Caco-2 (cell line): ENCODE data around the gene NDUFA11. TPM values are rescaled to one million over a fixed set of nuclear protein-coding genes. Genes with fewer than 3 reads are reported as not detected.

ENCODE experiments used
- BruUV-seq: library from RNA; stranded (reverse); fragments of 400-500 nt; replicated peaks from 2 replicates; lab custom pipeline; 2021; lab: Mats Ljungman, UMichigan
- CTCF ChIA-PET: fragments of 300-600 bp; sonication (Branson Sonifier 250); formaldehyde crosslinking; loops from one replicate; lab custom pipeline; 2022; ENCODE audit warnings: antibody characterized with exemption; lab: Charles Lee
- POLR2A ChIA-PET: fragments of 300-600 bp; sonication (Branson Sonifier 250); formaldehyde crosslinking; loops from one replicate; lab custom pipeline; 2022; ENCODE audit warnings: antibody characterized with exemption; lab: Charles Lee
- DNase-seq, 2 experiments: peaks; one replicate each; pipeline versions ENCODE4 v3.0.0 to v3.0.0-alpha.2; 2020 to 2022
- H3K27me3 ChIP-seq: replicated peaks from 2 replicates; pipeline ENCODE4 v1.6.0; 2011; ENCODE audit warnings: low read length; ENCODE audit not compliant: control insufficient read depth, insufficient read depth
- H3K36me3 ChIP-seq: 2 replicates; pipeline ENCODE4 v1.5.1; 2011; ENCODE audit warnings: low read length; ENCODE audit not compliant: control insufficient read depth, insufficient read depth
- H3K4me1 ChIP-seq: fragments of 250-450 bp; sonication (Bioruptor Pico); 2 replicates; pipeline ENCODE4 v1.5.1; 2020; ENCODE audit warnings: mild to moderate bottlenecking
- H3K4me3 ChIP-seq: 2 replicates; pipeline ENCODE4 v1.5.1; 2011; ENCODE audit warnings: low read depth, mild to moderate bottlenecking, control low read depth, low read length
- H3K9me3 ChIP-seq: fragments of 250-450 bp; sonication (Bioruptor Pico); 2 replicates; pipeline ENCODE4 v1.5.1; 2020; ENCODE audit warnings: mild to moderate bottlenecking, moderate library complexity
- H3K27ac Mint-ChIP-seq: one replicate; pipeline ENCODE4 v1.8.0; 2022; ENCODE audit warnings: mixed read lengths; ENCODE audit not compliant: unreplicated experiment
- H3K27me3 Mint-ChIP-seq: one replicate; pipeline ENCODE4 v1.8.0; 2022; ENCODE audit warnings: mixed read lengths; ENCODE audit not compliant: insufficient read depth, unreplicated experiment
- H3K36me3 Mint-ChIP-seq: one replicate; pipeline ENCODE4 v1.8.0; 2022; ENCODE audit warnings: mild to moderate bottlenecking, mixed read lengths; ENCODE audit not compliant: insufficient read depth, unreplicated experiment
- H3K4me1 Mint-ChIP-seq: one replicate; pipeline ENCODE4 v1.8.0; 2022; ENCODE audit warnings: low read depth, mixed read lengths; ENCODE audit not compliant: unreplicated experiment
- H3K4me3 Mint-ChIP-seq: one replicate; pipeline ENCODE4 v1.8.0; 2022; ENCODE audit warnings: mild to moderate bottlenecking, moderate library complexity, mixed read lengths; ENCODE audit not compliant: unreplicated experiment
- H3K9me3 Mint-ChIP-seq: one replicate; pipeline ENCODE4 v1.8.0; 2022; ENCODE audit warnings: mixed read lengths; ENCODE audit not compliant: unreplicated experiment
- intact Hi-C: fragments of 100-400 bp; cut with micrococcal nuclease; formaldehyde crosslinking; loops from one replicate; pipeline ENCODE4 v1.10.0; 2022; ENCODE audit not compliant: unreplicated experiment
- total RNA-seq: library from RNA; stranded (reverse); gene quantifications from 2 replicates; pipeline ENCODE4 v1.2.3, GENCODE V29; 2022
- TF ChIP-seq, protein P1 (sequence below), 2 experiments: fragments of 200-600 bp in 1 of 2; IDR thresholded peaks; 1 replicate in 1 of 2; 2 replicates in 1 of 2; pipeline versions ENCODE4 v1.5.1 to v1.8.0; 2011 to 2022; ENCODE audit warnings: antibody characterized with exemption in 1 of 2, control low read depth in 1 of 2, inconsistent platforms in 1 of 2, low read depth in 1 of 2, low read length in 1 of 2, mild to moderate bottlenecking in 1 of 2, moderate library complexity in 1 of 2; ENCODE audit not compliant: insufficient read depth in 1 of 2, severe bottlenecking in 1 of 2, unreplicated experiment in 1 of 2

Gene NDUFA11
- total RNA-seq, 1 experiment from 2014 or later: 272 TPM

DNA sequence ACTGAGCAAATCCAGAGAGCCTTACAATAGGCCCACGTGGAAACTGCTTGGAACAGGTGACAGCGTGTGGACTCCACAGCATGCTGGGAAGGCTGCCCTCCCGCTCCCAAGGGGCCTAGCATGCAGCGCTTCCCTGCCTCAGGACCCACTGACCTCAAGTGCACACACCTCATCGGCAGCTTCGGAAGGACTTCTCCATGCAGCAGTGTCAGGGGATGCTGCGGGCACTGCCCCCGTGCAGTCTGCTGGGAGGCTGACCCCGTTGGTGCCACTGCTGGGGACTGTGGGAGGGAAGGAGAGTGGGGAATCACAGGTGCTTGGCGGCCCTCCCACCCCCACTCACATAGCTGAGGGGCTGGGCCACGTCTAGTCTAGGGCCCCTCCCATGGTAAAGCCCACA lies 27.7 kb upstream of the NDUFA11 start:
- POLR2A ChIA-PET: no interaction called here
- CTCF ChIA-PET: no interaction called here

GRCh38 chr19:5929625-5930024 lies 26.0 kb upstream of the NDUFA11 start:
- DNase-seq: no peak
- Histone ChIP-seq H3K9me3 (no peaks in the 10 kb centered on the region), H3K27me3 (no peaks in the 10 kb centered on the region), H3K36me3 (peaks cover under 1% of the 10 kb centered on the region; the same call in 1 of the 2 replicates), H3K4me1 (no peaks in the 10 kb centered on the region), H3K4me3 (no peak overlapping the region)
- Mint-ChIP-seq H3K36me3 (peaks cover 64% of the 10 kb centered on the region), H3K4me1 (no peaks in the 10 kb centered on the region), H3K27me3 (no peaks in the 10 kb centered on the region), H3K27ac (no peak overlapping the region), H3K4me3 (no peak overlapping the region), H3K9me3 (no peaks in the 10 kb centered on the region)
- ChIA-PET POLR2A (no interaction called here), CTCF (no interaction called here)
- TF ChIP-seq, protein P1, sequence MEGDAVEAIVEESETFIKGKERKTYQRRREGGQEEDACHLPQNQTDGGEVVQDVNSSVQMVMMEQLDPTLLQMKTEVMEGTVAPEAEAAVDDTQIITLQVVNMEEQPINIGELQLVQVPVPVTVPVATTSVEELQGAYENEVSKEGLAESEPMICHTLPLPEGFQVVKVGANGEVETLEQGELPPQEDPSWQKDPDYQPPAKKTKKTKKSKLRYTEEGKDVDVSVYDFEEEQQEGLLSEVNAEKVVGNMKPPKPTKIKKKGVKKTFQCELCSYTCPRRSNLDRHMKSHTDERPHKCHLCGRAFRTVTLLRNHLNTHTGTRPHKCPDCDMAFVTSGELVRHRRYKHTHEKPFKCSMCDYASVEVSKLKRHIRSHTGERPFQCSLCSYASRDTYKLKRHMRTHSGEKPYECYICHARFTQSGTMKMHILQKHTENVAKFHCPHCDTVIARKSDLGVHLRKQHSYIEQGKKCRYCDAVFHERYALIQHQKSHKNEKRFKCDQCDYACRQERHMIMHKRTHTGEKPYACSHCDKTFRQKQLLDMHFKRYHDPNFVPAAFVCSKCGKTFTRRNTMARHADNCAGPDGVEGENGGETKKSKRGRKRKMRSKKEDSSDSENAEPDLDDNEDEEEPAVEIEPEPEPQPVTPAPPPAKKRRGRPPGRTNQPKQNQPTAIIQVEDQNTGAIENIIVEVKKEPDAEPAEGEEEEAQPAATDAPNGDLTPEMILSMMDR (IDR thresholded peaks at IDR 0.05; ENCODE audit: insufficient read depth in 1 of 2, low read depth in 1 of 2, low read length in 1 of 2, severe bottlenecking in 1 of 2, unreplicated experiment in 1 of 2): no peak
- intact Hi-C loops: no loop called here
- no TSS peak for BruUV-seq

More for the DNA sequence above, 27.7 kb upstream of the NDUFA11 start:
- H3K27me3 ChIP-seq: no peaks in the 10 kb centered on the region
- H3K4me3 ChIP-seq: no peak overlapping the region
- DNase-seq: no peak
- H3K36me3 Mint-ChIP-seq: peaks cover 60% of the 10 kb centered on the region
- no peaks in the 10 kb centered on the region; the same call in 1 of the 2 replicates for H3K36me3 ChIP-seq
- no peaks in the 10 kb centered on the region for H3K9me3 Mint-ChIP-seq
- no peak overlapping the region for H3K4me3 Mint-ChIP-seq
- no peaks in the 10 kb centered on the region for H3K27me3 Mint-ChIP-seq
- H3K27ac Mint-ChIP-seq: no peak overlapping the region
- no peaks in the 10 kb centered on the region for H3K4me1 ChIP-seq
- no peaks in the 10 kb centered on the region for H3K9me3 ChIP-seq
- TF ChIP-seq, protein P1 (IDR thresholded peaks at IDR 0.05; ENCODE audit: insufficient read depth in 1 of 2, low read depth in 1 of 2, low read length in 1 of 2, severe bottlenecking in 1 of 2, unreplicated experiment in 1 of 2): no peak
- intact Hi-C loops: no loop called here
- H3K4me1 Mint-ChIP-seq: no peaks in the 10 kb centered on the region
- BruUV-seq: no TSS peak

- Mint-ChIP-seq H3K4me3 (no peak overlapping the region), H3K4me1 (no peaks in the 10 kb centered on the region), H3K27ac (no peak overlapping the region), H3K9me3 (no peaks in the 10 kb centered on the region), H3K27me3 (no peaks in the 10 kb centered on the region), H3K36me3 (peaks cover 69% of the 10 kb centered on the region)
- H3K4me3 ChIP-seq: no peak overlapping the region
- DNase-seq: no peak
- no peaks in the 10 kb centered on the region for H3K27me3 ChIP-seq
- CTCF ChIA-PET: no interaction called here
- H3K4me1 ChIP-seq: no peaks in the 10 kb centered on the region
- BruUV-seq: no TSS peak
- H3K36me3 ChIP-seq: peaks cover 3% of the 10 kb centered on the region; the same call in 1 of the 2 replicates
- TF ChIP-seq, protein P1 (IDR thresholded peaks at IDR 0.05; ENCODE audit: insufficient read depth in 1 of 2, low read depth in 1 of 2, low read length in 1 of 2, severe bottlenecking in 1 of 2, unreplicated experiment in 1 of 2): no peak
- POLR2A ChIA-PET: no interaction called here
- H3K9me3 ChIP-seq: no peaks in the 10 kb centered on the region
- intact Hi-C loops: no loop called here
Observed at GRCh38 chr19:5929179-5929578, 25.6 kb upstream of the NDUFA11 start.
